ENCODE measurements around the gene TSPAN31.

TSPAN31 gene

DNA sequence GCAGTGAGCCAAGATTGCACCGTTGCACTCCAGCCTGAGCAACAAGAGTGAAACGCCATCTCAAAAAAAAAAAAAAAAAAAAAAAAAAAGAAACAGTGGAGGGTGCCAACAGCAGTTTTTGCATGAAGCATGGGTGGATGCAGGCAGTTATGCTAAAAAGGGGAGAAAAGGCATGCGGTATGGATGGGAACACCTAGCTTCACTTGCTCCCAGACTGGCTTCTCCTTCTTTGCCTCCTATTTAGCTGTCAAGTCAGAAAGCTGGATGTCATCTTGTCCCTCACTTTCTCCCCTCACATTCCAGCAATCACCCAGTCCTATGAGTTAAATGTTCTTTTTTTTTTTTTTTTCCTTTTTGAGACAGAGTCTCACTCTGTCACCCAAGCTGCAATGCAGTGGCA lies 30.2 kb downstream of the TSPAN31 start:
- H3K4me3 ChIP-seq (ENCODE audit: low read depth in 1 of 2, low read length in 1 of 2): no peak overlapping the region
- peaks cover 14 to 19% of the 10 kb centered on the region in 2 experiments for H3K4me1 ChIP-seq (ENCODE audit: control insufficient read depth in 1 of 2, insufficient read depth in 1 of 2, low read depth in 1 of 2, low read length in 1 of 2)
- H3K27ac ChIP-seq: no peak overlapping the region
- H3K36me3 ChIP-seq: no peaks in the 10 kb centered on the region
- no peak for TF ChIP-seq CTCF (IDR thresholded peaks at IDR 0.05)
- H3K27me3 ChIP-seq: peaks cover 9% of the 10 kb centered on the region
- H3K9me3 ChIP-seq: no peaks in the 10 kb centered on the region

DNA sequence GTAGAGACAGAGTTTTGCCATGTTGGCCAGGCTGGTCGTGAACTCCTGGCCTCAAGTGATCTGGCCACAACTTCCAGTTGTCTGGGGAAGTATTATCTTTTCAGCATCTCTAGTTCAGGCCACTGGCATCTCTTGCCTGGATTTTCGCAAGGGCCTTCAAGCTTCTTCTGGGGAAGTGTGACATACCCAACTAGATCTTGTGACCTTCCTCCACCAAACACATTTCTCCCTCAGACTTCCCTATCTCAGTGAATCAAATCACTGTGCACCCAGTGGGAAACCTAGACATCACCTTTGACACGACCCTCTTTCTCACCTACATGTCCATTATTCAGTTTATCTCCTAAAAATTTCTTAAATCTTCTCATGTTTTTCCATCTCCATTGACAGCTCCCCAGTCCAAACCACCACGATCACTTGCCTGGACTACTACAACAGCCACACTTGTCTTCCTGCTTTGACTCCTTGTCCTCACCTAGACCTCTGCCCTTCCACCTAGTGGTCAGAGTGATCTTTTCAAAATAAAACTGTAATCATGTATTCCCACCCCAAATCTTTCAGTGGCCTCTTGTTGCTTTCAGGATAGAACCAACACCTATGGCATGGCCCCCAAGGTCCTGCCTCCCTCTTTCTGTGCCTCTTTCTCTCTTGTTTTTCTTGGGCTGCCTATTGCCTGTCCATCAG lies 30.9 kb downstream of the TSPAN31 start:
- peaks cover 9% of the 10 kb centered on the region for H3K27me3 ChIP-seq
- TF ChIP-seq CTCF (IDR thresholded peaks at IDR 0.05): no peak
- H3K36me3 ChIP-seq: no peaks in the 10 kb centered on the region
- peaks cover 16 to 24% of the 10 kb centered on the region in 2 experiments for H3K4me1 ChIP-seq (ENCODE audit: control insufficient read depth in 1 of 2, insufficient read depth in 1 of 2, low read depth in 1 of 2, low read length in 1 of 2)
- no peaks in the 10 kb centered on the region for H3K9me3 ChIP-seq
- H3K4me3 ChIP-seq (ENCODE audit: low read depth in 1 of 2, low read length in 1 of 2): no peak overlapping the region
- no peak overlapping the region for H3K27ac ChIP-seq

GRCh38 chr12:57776247-57776587 lies 31.4 kb downstream of the TSPAN31 start:
- Histone ChIP-seq H3K9me3 (no peaks in the 10 kb centered on the region), H3K27me3 (peaks cover 9% of the 10 kb centered on the region), H3K36me3 (no peaks in the 10 kb centered on the region), H3K27ac (no peak overlapping the region), H3K4me1 (ENCODE audit: control insufficient read depth in 1 of 2, insufficient read depth in 1 of 2, low read depth in 1 of 2, low read length in 1 of 2) (peaks cover 21 to 28% of the 10 kb centered on the region in 2 experiments), H3K4me3 (ENCODE audit: low read depth in 1 of 2, low read length in 1 of 2) (no peak overlapping the region)
- TF ChIP-seq CTCF (IDR thresholded peaks at IDR 0.05): no peak

DNA sequence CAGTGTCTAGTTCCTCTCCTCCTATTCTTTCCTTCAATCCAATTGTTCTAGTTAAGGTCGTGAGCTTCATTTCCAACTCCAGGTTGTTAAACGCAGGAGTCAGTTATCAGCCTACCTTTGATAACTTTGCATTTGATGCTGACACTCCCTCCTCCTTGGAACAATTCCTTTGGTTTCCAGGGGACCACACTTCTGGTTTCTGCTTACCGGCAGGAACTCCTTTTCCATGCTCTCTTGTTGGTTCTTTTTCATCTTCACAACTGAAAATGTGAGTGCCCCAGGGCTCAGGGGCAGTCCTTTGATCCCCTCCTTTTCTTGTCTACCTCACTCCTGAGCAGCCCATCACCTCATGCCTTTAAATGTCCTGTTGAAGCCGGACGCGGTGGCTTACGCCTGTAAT lies 32.5 kb downstream of the TSPAN31 start:
- Histone ChIP-seq H3K27ac (no peak overlapping the region), H3K9me3 (no peaks in the 10 kb centered on the region), H3K4me3 (ENCODE audit: low read depth in 1 of 2, low read length in 1 of 2) (no peak overlapping the region), H3K27me3 (peaks cover 9% of the 10 kb centered on the region), H3K36me3 (no peaks in the 10 kb centered on the region), H3K4me1 (ENCODE audit: control insufficient read depth in 1 of 2, insufficient read depth in 1 of 2, low read depth in 1 of 2, low read length in 1 of 2) (peaks cover 25 to 28% of the 10 kb centered on the region in 2 experiments)
- TF ChIP-seq CTCF (IDR thresholded peaks at IDR 0.05): no peak

DNA sequence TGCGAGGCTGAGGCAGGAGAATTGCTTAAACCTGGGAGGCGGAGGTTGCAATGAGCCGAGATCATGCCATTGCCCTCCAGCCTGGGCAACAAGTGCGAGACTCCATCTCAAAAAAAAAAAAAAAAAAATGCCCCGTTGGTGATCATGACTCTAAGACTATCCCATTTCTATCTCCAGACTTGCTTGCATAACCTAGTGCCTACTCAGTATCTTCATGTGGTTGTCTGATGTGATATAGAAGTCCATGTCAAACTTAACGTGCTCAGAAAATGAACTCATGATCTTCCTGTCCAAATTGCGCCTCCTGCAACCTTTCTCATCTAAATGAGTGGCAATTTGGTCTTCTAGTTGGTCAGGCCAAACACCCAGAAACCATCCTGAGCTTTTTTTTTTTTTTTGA lies 33.1 kb downstream of the TSPAN31 start:
- Histone ChIP-seq H3K27me3 (peaks cover 6% of the 10 kb centered on the region), H3K4me3 (ENCODE audit: low read depth in 1 of 2, low read length in 1 of 2) (no peak overlapping the region), H3K27ac (no peak overlapping the region), H3K36me3 (no peaks in the 10 kb centered on the region), H3K4me1 (ENCODE audit: control insufficient read depth in 1 of 2, insufficient read depth in 1 of 2, low read depth in 1 of 2, low read length in 1 of 2) (peaks cover 22 to 26% of the 10 kb centered on the region in 2 experiments), H3K9me3 (no peaks in the 10 kb centered on the region)
- TF ChIP-seq CTCF (IDR thresholded peaks at IDR 0.05): no peak
